Measurements from ENCODE around the gene PTRH2.

GRCh38 chr17:59752446-59752845, 45.2 kb upstream of the PTRH2 start:
- TF ChIP-seq CTCF (IDR thresholded peaks at IDR 0.05; ENCODE audit: insufficient read depth, low read depth, low read length) = no peak
- TF ChIP-seq EZH2 (IDR thresholded peaks at IDR 0.05; ENCODE audit: insufficient read depth, low read length) = no peak

Measured in astrocyte (in vitro differentiated cells and primary cell).